HepG2 (cell line): ENCODE measurements around the gene PGA5. TPM values are rescaled to one million over a fixed set of nuclear protein-coding genes. Genes with fewer than 3 reads are reported as not detected.
A peak's percentile ranks its signal among the peaks of the same experiment; 100 is the strongest.

Experiments used
- ARHGAP35 ChIP-seq: sonication (generic); formaldehyde crosslinking; IDR thresholded peaks from 2 replicates; pipeline ENCODE4 v1.9.0; 2022; ENCODE audit warnings: mild to moderate bottlenecking, inconsistent platforms, moderate library complexity, missing genetic modification reagents, borderline replicate concordance
- DR1 ChIP-seq: sonication (generic); formaldehyde crosslinking; IDR thresholded peaks from 2 replicates; pipeline ENCODE4 v1.8.0; 2021; ENCODE audit warnings: mild to moderate bottlenecking, missing genetic modification reagents, inconsistent platforms
- FOSL1 ChIP-seq: sonication (generic); formaldehyde crosslinking; IDR thresholded peaks from 2 replicates; pipeline ENCODE4 v1.9.0; 2021; ENCODE audit warnings: missing genetic modification reagents, borderline replicate concordance
- GTF3A ChIP-seq: sonication (generic); formaldehyde crosslinking; conservative IDR thresholded peaks from 2 replicates; pipeline ENCODE4 v1.4.0; 2020; ENCODE audit warnings: mild to moderate bottlenecking, missing genetic modification reagents
- HDAC1 ChIP-seq: sonication (generic); formaldehyde crosslinking; IDR thresholded peaks from 2 replicates; pipeline ENCODE4 v1.5.1; 2020; ENCODE audit warnings: mild to moderate bottlenecking, missing genetic modification reagents
- HOXA9 ChIP-seq: sonication (generic); formaldehyde crosslinking; IDR thresholded peaks from 2 replicates; pipeline ENCODE4 v1.8.1; 2022; ENCODE audit warnings: missing genetic modification reagents, mild to moderate bottlenecking, moderate library complexity, borderline replicate concordance
- IRF2 ChIP-seq: IDR thresholded peaks from 2 replicates; pipeline ENCODE4 v1.6.1; 2018; ENCODE audit warnings: missing genetic modification reagents, missing compliant biosample characterization
- KAT8 ChIP-seq: IDR thresholded peaks from 2 replicates; pipeline ENCODE4 v1.6.1; 2016; ENCODE audit warnings: missing genetic modification reagents, missing compliant biosample characterization
- NFKBIZ ChIP-seq: IDR thresholded peaks from 2 replicates; pipeline ENCODE4 v1.6.1; 2018; ENCODE audit warnings: missing genetic modification reagents, missing compliant biosample characterization
- REXO4 ChIP-seq: sonication (generic); formaldehyde crosslinking; IDR thresholded peaks from 2 replicates; pipeline ENCODE4 v1.8.0; 2022; ENCODE audit warnings: missing genetic modification reagents, mild to moderate bottlenecking, borderline replicate concordance
- SMAD1 ChIP-seq: sonication (generic); formaldehyde crosslinking; IDR thresholded peaks from 2 replicates; pipeline ENCODE4 v1.4.0; 2020; ENCODE audit warnings: missing genetic modification reagents, low read depth, mild to moderate bottlenecking, borderline replicate concordance
- SUZ12 ChIP-seq: fragments of 150-350 bp; IDR thresholded peaks from 2 replicates; pipeline ENCODE4 v1.6.1; 2014; ENCODE audit warnings: low read depth, low read length
- THAP11 ChIP-seq: IDR thresholded peaks from 2 replicates; pipeline ENCODE4 v1.6.1; 2016; ENCODE audit warnings: missing biosample characterization, missing genetic modification reagents
- ZIK1 ChIP-seq: sonication (generic); formaldehyde crosslinking; IDR thresholded peaks from 2 replicates; pipeline ENCODE4 v1.5.0; 2020; ENCODE audit warnings: mild to moderate bottlenecking, low read depth, missing genetic modification reagents, borderline replicate concordance
- ZKSCAN8 ChIP-seq: IDR thresholded peaks from 2 replicates; pipeline ENCODE4 v1.6.1; 2016; ENCODE audit warnings: borderline replicate concordance, missing genetic modification reagents, missing compliant biosample characterization
- ZNF143 ChIP-seq: sonication (generic); formaldehyde crosslinking; IDR thresholded peaks from 2 replicates; pipeline ENCODE4 v1.4.0; 2020; ENCODE audit warnings: missing genetic modification reagents
- ZNF263 ChIP-seq: sonication (generic); formaldehyde crosslinking; IDR thresholded peaks from 2 replicates; pipeline ENCODE4 v1.4.0; 2020; ENCODE audit warnings: missing genetic modification reagents
- ZNF331 ChIP-seq: sonication (generic); formaldehyde crosslinking; IDR thresholded peaks from 2 replicates; pipeline ENCODE4 v1.4.0; 2020; ENCODE audit warnings: missing genetic modification reagents
- ZNF737 ChIP-seq: sonication (generic); formaldehyde crosslinking; IDR thresholded peaks from 2 replicates; pipeline ENCODE4 v1.5.0; 2020; ENCODE audit warnings: missing genetic modification reagents, mild to moderate bottlenecking, borderline replicate concordance
- polyA plus RNA-seq, 8 experiments: library from polyadenylated mRNA; depleted of rRNA in 3 of 8; stranded (reverse) in 7 of 8; unstranded in 1 of 8; fragments of >200 nt; fragmentation: Illumina TruSeq in 4 of 8; extraction: Trizol in 4 of 8; gene quantifications; 2 replicates each; pipeline versions ENCODE4 v1.2.1 to v1.2.3, GENCODE V29; 2011 to 2016; ENCODE audit warnings: low read depth in 4 of 8, missing spikeins in 1 of 8, mixed read lengths in 1 of 8; ENCODE audit not compliant: insufficient read depth in 1 of 8
- total RNA-seq, 5 experiments: library from RNA; depleted of rRNA; stranded (reverse); fragments of >200 nt; fragmentation: Illumina TruSeq; extraction: Trizol; gene quantifications; 2 replicates each; pipeline ENCODE4 v1.2.3, GENCODE V29; 2016; ENCODE audit warnings: low read depth in 1 of 5
- TF ChIP-seq, protein P1 (sequence below): IDR thresholded peaks from 2 replicates; pipeline ENCODE4 v1.6.1; 2012; ENCODE audit warnings: low read length, improper control_type of control experiment
- TF ChIP-seq, protein P2 (sequence below): sonication (generic); formaldehyde crosslinking; IDR thresholded peaks from 2 replicates; pipeline ENCODE4 v1.8.0; 2023; ENCODE audit warnings: mild to moderate bottlenecking, missing genetic modification reagents

Gene PGA5
- total and polyA plus RNA-seq, 2 of the 13 experiments (the other 11 are each of a cell fraction or from before 2014, with no cell fraction given) = not detected

DNA sequence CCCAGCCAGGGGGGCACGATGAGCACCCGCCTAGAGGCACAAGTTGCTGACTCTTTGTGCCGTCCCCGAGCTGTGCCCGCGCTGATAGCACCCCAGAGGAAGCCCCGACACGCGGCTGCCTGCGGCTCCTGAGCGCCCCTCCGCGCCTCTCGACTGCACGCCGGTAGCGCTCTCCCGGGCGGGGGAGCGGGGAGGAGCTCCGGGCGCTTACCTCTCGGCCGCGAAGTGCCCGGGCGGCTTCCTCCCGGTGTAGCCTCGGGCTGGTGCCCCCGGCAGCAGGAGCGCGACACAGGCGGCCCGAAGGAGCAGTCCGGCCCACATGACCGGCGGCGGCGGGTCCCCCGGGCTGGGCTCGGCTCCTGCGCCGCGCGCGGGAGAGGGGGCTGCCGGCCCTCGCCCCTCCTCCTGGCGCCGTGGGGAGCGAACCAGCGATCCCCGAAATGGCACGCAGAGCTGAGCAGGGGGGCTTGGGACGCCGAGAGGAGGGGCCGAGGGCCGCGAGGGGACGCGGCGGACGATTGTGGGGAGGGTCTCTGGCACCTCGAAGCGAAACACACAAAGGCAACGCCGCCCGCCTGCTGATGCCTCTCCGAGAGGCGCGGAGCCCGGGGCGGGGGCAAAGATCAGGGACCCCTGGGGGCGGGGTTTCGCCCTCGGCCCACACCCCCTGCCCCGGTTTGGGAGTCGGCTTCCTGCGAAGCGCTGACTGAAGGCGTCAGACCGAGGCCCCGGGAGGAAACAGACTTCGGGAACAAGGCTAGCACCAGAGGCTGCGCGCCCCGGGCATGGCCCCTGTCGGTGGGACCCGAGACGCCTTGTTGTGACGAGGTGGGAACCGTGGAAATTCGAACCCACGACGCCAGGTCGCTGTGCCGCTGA lies 54.0 kb downstream of the PGA5 start, which contains the start of gene VWCE (continued):
- TF ChIP-seq, protein P1, sequence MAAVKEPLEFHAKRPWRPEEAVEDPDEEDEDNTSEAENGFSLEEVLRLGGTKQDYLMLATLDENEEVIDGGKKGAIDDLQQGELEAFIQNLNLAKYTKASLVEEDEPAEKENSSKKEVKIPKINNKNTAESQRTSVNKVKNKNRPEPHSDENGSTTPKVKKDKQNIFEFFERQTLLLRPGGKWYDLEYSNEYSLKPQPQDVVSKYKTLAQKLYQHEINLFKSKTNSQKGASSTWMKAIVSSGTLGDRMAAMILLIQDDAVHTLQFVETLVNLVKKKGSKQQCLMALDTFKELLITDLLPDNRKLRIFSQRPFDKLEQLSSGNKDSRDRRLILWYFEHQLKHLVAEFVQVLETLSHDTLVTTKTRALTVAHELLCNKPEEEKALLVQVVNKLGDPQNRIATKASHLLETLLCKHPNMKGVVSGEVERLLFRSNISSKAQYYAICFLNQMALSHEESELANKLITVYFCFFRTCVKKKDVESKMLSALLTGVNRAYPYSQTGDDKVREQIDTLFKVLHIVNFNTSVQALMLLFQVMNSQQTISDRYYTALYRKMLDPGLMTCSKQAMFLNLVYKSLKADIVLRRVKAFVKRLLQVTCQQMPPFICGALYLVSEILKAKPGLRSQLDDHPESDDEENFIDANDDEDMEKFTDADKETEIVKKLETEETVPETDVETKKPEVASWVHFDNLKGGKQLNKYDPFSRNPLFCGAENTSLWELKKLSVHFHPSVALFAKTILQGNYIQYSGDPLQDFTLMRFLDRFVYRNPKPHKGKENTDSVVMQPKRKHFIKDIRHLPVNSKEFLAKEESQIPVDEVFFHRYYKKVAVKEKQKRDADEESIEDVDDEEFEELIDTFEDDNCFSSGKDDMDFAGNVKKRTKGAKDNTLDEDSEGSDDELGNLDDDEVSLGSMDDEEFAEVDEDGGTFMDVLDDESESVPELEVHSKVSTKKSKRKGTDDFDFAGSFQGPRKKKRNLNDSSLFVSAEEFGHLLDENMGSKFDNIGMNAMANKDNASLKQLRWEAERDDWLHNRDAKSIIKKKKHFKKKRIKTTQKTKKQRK = no peak
- TF ChIP-seq ZKSCAN8 = no peak
- peak; percentile 46 for TF ChIP-seq HDAC1 (CRISPR knock-in tag)
- no peak; the same call in 1 of the 2 replicates for TF ChIP-seq DR1 (CRISPR knock-in tag)
- TF ChIP-seq HOXA9 (CRISPR knock-in tag) = 0 out of 2 replicates have a peak, but pooled peaks have one; percentile 66
- TF ChIP-seq ZNF331 (CRISPR knock-in tag) = peak; percentile 53; the same call in 1 of the 2 replicates
- no peak for TF ChIP-seq ZNF737 (CRISPR knock-in tag)
- TF ChIP-seq ZNF263 (CRISPR knock-in tag) = peak; percentile 10
- TF ChIP-seq ZNF143 = 0 out of 2 replicates have a peak, but pooled peaks have one; percentile 3
- TF ChIP-seq, protein P2, sequence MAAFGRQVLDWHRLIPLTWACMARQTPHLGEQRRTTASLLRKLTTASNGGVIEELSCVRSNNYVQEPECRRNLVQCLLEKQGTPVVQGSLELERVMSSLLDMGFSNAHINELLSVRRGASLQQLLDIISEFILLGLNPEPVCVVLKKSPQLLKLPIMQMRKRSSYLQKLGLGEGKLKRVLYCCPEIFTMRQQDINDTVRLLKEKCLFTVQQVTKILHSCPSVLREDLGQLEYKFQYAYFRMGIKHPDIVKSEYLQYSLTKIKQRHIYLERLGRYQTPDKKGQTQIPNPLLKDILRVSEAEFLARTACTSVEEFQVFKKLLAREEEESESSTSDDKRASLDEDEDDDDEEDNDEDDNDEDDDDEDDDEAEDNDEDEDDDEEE (CRISPR knock-in tag) = no peak
- no peak for TF ChIP-seq GTF3A (CRISPR knock-in tag)
- TF ChIP-seq FOSL1 = no peak
- TF ChIP-seq SUZ12 = no peak
- TF ChIP-seq REXO4 = no peak
- no peak; the same call in 1 of the 2 replicates for TF ChIP-seq NFKBIZ (CRISPR knock-in tag)
- peak; percentile 46; the same call in 1 of the 2 replicates for TF ChIP-seq ARHGAP35 (CRISPR knock-in tag)
- TF ChIP-seq SMAD1 (CRISPR knock-in tag) = no peak
- peak; percentile 82 for TF ChIP-seq IRF2 (CRISPR knock-in tag)
- TF ChIP-seq THAP11 (CRISPR knock-in tag) = peak; percentile 35; the same call in 1 of the 2 replicates
- TF ChIP-seq KAT8 (CRISPR knock-in tag) = 0 out of 2 replicates have a peak, but pooled peaks have one; percentile 55
- TF ChIP-seq ZIK1 (CRISPR knock-in tag) = peak; percentile 75; the same call in 1 of the 2 replicates
